ENCODE data around the gene FAM193A.

The FAM193A gene

GRCh38 chr4:2767705-2768074 lies 231.2 kb downstream of the FAM193A start:
- TF ChIP-seq NFIC (IDR thresholded peaks at IDR 0.05) (no peak), USF1 (IDR thresholded peaks at IDR 0.05) (no peak), EP300 (IDR thresholded peaks at IDR 0.05; ENCODE audit: borderline replicate concordance) (no peak), ZBTB7A (IDR thresholded peaks at IDR 0.05; ENCODE audit: low read depth) (no peak), REST (IDR thresholded peaks at IDR 0.05; ENCODE audit: low read depth) (no peak), TEAD4 (IDR thresholded peaks at IDR 0.05) (no peak), EGR1 (IDR thresholded peaks at IDR 0.05) (no peak), YY1 (IDR thresholded peaks at IDR 0.05; ENCODE audit: low read depth) (no peak), FOXM1 (IDR thresholded peaks at IDR 0.05; ENCODE audit: borderline replicate concordance, low read depth) (no peak), TAF1 (IDR thresholded peaks at IDR 0.05; ENCODE audit: low read depth) (no peak), RAD21 (IDR thresholded peaks at IDR 0.05; ENCODE audit: low read depth) (no peak), CEBPB (IDR thresholded peaks at IDR 0.05) (no peak), CREB1 (IDR thresholded peaks at IDR 0.05; ENCODE audit: low read depth) (no peak)

GRCh38 chr4:2768124-2768523 lies 231.7 kb downstream of the FAM193A start:
- TF ChIP-seq CREB1 (IDR thresholded peaks at IDR 0.05; ENCODE audit: low read depth) (no peak), REST (IDR thresholded peaks at IDR 0.05; ENCODE audit: low read depth) (no peak), YY1 (IDR thresholded peaks at IDR 0.05; ENCODE audit: low read depth) (no peak), USF1 (IDR thresholded peaks at IDR 0.05) (no peak), CEBPB (IDR thresholded peaks at IDR 0.05) (no peak), ZBTB7A (IDR thresholded peaks at IDR 0.05; ENCODE audit: low read depth) (no peak), EP300 (IDR thresholded peaks at IDR 0.05; ENCODE audit: borderline replicate concordance) (no peak)

- TF ChIP-seq EGR1 (IDR thresholded peaks at IDR 0.05), result no peak
- TF ChIP-seq RAD21 (IDR thresholded peaks at IDR 0.05; ENCODE audit: low read depth), result no peak
- no peak for TF ChIP-seq REST (IDR thresholded peaks at IDR 0.05; ENCODE audit: low read depth)
- no peak for TF ChIP-seq ZBTB7A (IDR thresholded peaks at IDR 0.05; ENCODE audit: low read depth)
- no peak for TF ChIP-seq CEBPB (IDR thresholded peaks at IDR 0.05)
- no peak for TF ChIP-seq CREB1 (IDR thresholded peaks at IDR 0.05; ENCODE audit: low read depth)
- no peak for TF ChIP-seq TAF1 (IDR thresholded peaks at IDR 0.05; ENCODE audit: low read depth)
- TF ChIP-seq EP300 (IDR thresholded peaks at IDR 0.05; ENCODE audit: borderline replicate concordance), result no peak
- TF ChIP-seq YY1 (IDR thresholded peaks at IDR 0.05; ENCODE audit: low read depth), result no peak
- TF ChIP-seq TCF12 (IDR thresholded peaks at IDR 0.05; ENCODE audit: low read depth), result no peak
- no peak for TF ChIP-seq FOXM1 (IDR thresholded peaks at IDR 0.05; ENCODE audit: borderline replicate concordance, low read depth)
- no peak for TF ChIP-seq NFIC (IDR thresholded peaks at IDR 0.05)
- no peak for TF ChIP-seq USF1 (IDR thresholded peaks at IDR 0.05)
- TF ChIP-seq MAX (IDR thresholded peaks at IDR 0.05), result no peak
Observed at GRCh38 chr4:2768921-2769336, 232.5 kb downstream of the FAM193A start.

- TF ChIP-seq USF1 (IDR thresholded peaks at IDR 0.05) (no peak), RAD21 (IDR thresholded peaks at IDR 0.05; ENCODE audit: low read depth) (no peak), FOXM1 (IDR thresholded peaks at IDR 0.05; ENCODE audit: borderline replicate concordance, low read depth) (no peak), CREB1 (IDR thresholded peaks at IDR 0.05; ENCODE audit: low read depth) (no peak), NFIC (IDR thresholded peaks at IDR 0.05) (no peak), EP300 (IDR thresholded peaks at IDR 0.05; ENCODE audit: borderline replicate concordance) (no peak), CEBPB (IDR thresholded peaks at IDR 0.05) (no peak), TEAD4 (IDR thresholded peaks at IDR 0.05) (no peak), YY1 (IDR thresholded peaks at IDR 0.05; ENCODE audit: low read depth) (no peak), ZBTB7A (IDR thresholded peaks at IDR 0.05; ENCODE audit: low read depth) (no peak), TAF1 (IDR thresholded peaks at IDR 0.05; ENCODE audit: low read depth) (no peak), REST (IDR thresholded peaks at IDR 0.05; ENCODE audit: low read depth) (no peak), MAX (IDR thresholded peaks at IDR 0.05) (no peak), TCF12 (IDR thresholded peaks at IDR 0.05; ENCODE audit: low read depth) (no peak), EGR1 (IDR thresholded peaks at IDR 0.05) (no peak)
Observed at GRCh38 chr4:2771264-2771663, 234.8 kb downstream of the FAM193A start.

Data from Ishikawa (cell line).